Progenitor cell of endocrine pancreas (in vitro differentiated cells): ENCODE data around the gene DCXR. TPM values are rescaled to one million over a fixed set of nuclear protein-coding genes. Genes with fewer than 3 reads are reported as not detected.

ENCODE experiments used
- DNase-seq: peaks from one replicate; pipeline ENCODE4 v3.0.0; 2021; ENCODE audit warnings: low spot score; ENCODE audit not compliant: unreplicated experiment
- H3K27ac Mint-ChIP-seq: 2 replicates; pipeline ENCODE4 v1.8.0; 2021; ENCODE audit warnings: mild to moderate bottlenecking, moderate library complexity, mixed read lengths
- H3K27me3 Mint-ChIP-seq: 2 replicates; pipeline ENCODE4 v1.8.0; 2021; ENCODE audit warnings: mixed read lengths
- H3K36me3 Mint-ChIP-seq: 2 replicates; pipeline ENCODE4 v1.8.0; 2022; ENCODE audit warnings: mixed read lengths; ENCODE audit not compliant: insufficient read depth
- H3K4me1 Mint-ChIP-seq: 2 replicates; pipeline ENCODE4 v1.8.0; 2021; ENCODE audit warnings: low read depth, mixed read lengths
- H3K4me3 Mint-ChIP-seq: 2 replicates; pipeline ENCODE4 v1.8.0; 2021; ENCODE audit warnings: low read depth, mild to moderate bottlenecking, moderate library complexity, mixed read lengths
- H3K9me3 Mint-ChIP-seq: 2 replicates; pipeline ENCODE4 v1.8.0; 2021; ENCODE audit warnings: low read depth, mixed read lengths
- total RNA-seq: library from RNA; stranded (reverse); gene quantifications from 2 replicates; pipeline ENCODE4 v1.2.1, GENCODE V29; 2021
- TF ChIP-seq, protein P1 (sequence below): fragments of 200-600 bp; sonication (generic); IDR thresholded peaks from one replicate; pipeline ENCODE4 v1.5.0; 2021; ENCODE audit warnings: antibody characterized with exemption, mild to moderate bottlenecking; ENCODE audit not compliant: unreplicated experiment

The DCXR gene
- total RNA-seq, 1 donor from 2014 or later: 72.2 TPM

DNA sequence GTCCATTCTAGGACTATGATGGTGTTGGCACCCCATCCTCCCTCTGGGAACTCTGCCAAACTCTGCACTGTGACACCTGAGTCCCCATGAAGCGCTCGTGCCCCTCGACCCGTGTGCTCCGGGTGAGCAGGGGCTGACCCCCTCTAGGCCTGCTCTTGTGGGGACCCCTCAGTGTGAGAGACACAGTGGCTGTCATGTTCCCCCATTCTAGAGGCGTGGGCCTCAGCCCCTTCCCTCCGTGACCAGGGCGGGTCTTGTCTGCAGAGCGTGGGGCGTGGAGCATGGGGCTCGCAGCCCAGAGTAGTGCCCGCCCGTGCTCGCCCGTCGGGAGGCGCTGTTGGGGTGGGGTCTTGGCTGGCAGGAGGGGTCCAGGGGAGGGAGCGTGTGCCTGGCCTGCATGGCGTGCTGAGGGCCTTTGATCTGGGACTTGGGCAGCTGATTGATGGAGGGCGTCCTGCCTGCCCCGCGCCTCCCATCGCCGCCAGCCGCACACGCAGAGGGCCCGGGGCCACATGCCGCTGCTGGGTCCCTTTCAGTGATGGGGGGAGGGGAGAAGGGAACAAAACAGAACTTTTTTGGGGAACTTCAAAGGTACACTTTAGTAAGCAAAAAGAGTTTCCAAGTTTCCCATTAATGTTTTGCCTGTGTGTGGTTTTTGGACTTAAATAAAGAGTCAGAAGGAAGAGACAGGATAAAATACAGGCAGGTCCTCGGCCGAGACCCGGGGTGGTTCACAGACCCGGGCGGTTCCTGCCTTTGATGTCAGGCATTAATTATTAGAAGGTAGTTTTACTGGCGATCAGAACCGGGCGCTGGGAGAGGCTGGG is 37.3 kb downstream of the DCXR start:
- Mint-ChIP-seq H3K27ac (no peak overlapping the region), H3K4me3 (no peak overlapping the region), H3K36me3 (no peaks in the 10 kb centered on the region), H3K9me3 (no peaks in the 10 kb centered on the region), H3K4me1 (no peaks in the 10 kb centered on the region), H3K27me3 (no peaks in the 10 kb centered on the region)
- TF ChIP-seq, protein P1, sequence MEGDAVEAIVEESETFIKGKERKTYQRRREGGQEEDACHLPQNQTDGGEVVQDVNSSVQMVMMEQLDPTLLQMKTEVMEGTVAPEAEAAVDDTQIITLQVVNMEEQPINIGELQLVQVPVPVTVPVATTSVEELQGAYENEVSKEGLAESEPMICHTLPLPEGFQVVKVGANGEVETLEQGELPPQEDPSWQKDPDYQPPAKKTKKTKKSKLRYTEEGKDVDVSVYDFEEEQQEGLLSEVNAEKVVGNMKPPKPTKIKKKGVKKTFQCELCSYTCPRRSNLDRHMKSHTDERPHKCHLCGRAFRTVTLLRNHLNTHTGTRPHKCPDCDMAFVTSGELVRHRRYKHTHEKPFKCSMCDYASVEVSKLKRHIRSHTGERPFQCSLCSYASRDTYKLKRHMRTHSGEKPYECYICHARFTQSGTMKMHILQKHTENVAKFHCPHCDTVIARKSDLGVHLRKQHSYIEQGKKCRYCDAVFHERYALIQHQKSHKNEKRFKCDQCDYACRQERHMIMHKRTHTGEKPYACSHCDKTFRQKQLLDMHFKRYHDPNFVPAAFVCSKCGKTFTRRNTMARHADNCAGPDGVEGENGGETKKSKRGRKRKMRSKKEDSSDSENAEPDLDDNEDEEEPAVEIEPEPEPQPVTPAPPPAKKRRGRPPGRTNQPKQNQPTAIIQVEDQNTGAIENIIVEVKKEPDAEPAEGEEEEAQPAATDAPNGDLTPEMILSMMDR: no peak
- DNase-seq: no peak

DNA sequence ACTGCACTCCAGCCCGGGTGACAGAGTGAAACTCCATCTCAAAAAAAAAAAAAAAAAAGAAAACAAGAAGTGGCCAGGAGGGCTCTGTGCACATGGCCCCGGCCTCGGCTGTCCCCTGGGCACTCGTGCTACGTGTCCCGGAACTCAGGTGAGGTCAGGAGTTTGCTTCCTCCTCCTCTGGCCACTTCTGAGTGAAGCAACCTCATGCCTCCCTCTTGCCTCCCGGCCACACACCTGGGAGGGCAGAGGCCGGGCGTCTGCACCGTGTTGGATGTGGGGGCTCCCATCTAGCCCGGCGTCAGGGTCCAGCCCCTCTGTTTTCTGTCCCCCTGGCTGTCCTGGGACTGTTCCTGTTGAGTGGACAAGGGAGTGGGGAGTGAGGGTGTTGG is 37.9 kb downstream of the DCXR start:
- TF ChIP-seq, protein P1: no peak
- H3K36me3 Mint-ChIP-seq: no peaks in the 10 kb centered on the region
- no peaks in the 10 kb centered on the region for H3K27me3 Mint-ChIP-seq
- H3K4me3 Mint-ChIP-seq: no peak overlapping the region
- DNase-seq: no peak
- no peaks in the 10 kb centered on the region for H3K9me3 Mint-ChIP-seq
- no peak overlapping the region for H3K27ac Mint-ChIP-seq
- peaks cover 2% of the 10 kb centered on the region for H3K4me1 Mint-ChIP-seq

DNA sequence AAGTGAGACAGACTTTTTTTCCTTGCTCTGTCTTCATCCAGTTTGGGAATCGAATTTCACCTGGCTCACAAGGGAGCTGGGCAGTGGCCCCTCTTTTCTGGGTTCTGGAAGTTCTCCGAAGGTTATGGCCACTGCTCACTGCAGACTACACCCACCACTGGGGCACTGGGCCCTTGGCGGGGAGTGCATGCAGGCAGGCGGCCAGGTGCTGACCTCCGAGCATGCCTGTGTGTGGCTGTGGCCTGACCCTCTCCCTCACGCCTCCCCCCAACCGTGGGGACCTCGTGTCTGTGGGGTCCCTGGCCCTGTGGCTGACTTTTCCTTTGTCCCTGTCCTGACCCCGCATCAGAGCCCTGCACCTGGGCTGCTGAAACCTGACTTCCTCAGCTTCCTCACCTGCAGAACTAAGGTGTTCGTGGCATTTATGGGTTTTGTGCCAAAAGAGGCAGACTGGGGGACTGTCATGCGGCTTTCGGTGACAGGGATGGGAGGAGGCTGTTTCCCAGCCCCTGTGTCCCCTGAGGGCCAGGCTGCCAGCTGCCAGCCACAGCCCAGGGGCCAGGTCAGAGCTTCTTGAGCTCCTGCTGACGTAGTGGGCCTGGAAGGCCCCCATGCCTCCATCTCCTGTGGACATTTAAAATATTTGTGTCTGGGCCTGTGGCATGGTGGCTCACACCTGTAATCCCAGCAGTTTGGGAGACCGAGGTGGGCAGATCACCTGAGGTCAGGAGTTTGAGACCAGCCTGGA is 38.6 kb downstream of the DCXR start:
- Mint-ChIP-seq H3K9me3 (no peaks in the 10 kb centered on the region), H3K27ac (no peak overlapping the region), H3K36me3 (no peaks in the 10 kb centered on the region), H3K4me1 (peaks cover 2% of the 10 kb centered on the region), H3K4me3 (no peak overlapping the region), H3K27me3 (no peaks in the 10 kb centered on the region)
- TF ChIP-seq, protein P1: no peak
- no peak for DNase-seq

DNA sequence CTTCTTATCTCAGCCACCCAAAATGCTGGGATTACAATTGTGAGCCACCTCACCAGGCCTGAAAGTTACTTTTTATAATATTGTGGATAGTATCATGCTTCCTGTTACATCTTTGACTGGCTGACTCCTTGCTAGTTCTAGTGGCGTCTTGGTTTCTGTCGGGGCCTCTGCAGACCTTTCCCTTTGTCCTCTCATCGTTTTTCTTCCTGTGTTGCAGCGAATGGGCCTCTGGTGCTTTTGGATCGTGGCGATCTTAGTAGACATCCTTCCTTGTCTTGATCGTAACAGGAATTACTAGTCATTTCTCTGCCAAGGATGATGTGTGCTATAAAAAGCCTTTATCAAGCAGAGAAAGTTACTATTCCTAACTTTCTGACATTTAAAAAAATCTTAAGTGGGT is 39.3 kb downstream of the DCXR start:
- TF ChIP-seq, protein P1: no peak

DNA sequence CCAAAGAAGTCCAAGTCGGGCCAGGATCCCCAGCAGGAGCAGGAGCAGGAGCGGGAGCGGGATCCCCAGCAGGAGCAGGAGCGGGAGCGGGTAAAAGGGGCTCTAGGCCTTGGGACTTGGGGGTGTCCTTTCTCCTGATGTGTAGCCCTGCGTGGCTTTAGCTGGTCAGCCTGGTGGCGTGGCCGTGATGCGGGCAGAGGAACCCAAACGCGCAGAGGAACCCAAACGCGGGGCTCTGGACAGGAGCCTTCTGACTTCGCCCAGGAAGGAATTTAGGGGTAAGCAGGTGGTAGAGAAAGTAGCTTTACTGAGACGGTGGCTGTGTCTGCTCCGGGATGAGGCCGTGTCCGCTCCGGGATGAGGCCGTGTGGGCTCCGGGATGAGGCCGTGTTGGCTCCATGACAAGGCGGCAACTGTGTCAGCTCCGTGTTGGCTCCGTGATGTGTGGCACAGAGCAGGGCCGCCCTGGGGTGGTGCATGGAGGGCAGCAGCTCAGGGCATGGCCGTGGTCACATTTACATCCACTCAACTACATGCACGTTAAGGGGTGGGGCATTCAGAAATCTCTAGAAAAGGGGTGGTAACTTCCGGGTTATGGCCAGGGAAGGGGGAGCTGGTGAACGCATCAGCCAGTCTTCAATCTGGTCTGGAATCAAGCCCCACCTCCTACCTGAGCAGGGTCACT is 40.6 kb downstream of the DCXR start:
- Mint-ChIP-seq H3K9me3 (no peaks in the 10 kb centered on the region), H3K36me3 (no peaks in the 10 kb centered on the region), H3K27me3 (no peaks in the 10 kb centered on the region), H3K4me1 (peaks cover 2% of the 10 kb centered on the region), H3K4me3 (no peak overlapping the region), H3K27ac (no peak overlapping the region)
- no peak for DNase-seq
- TF ChIP-seq, protein P1: no peak

More for the DNA sequence above, 39.3 kb downstream of the DCXR start:
- no peak for DNase-seq
- Mint-ChIP-seq H3K4me3 (no peak overlapping the region), H3K36me3 (no peaks in the 10 kb centered on the region), H3K27me3 (no peaks in the 10 kb centered on the region), H3K4me1 (peaks cover 2% of the 10 kb centered on the region), H3K27ac (no peak overlapping the region), H3K9me3 (no peaks in the 10 kb centered on the region)
